Tongue (tissue), 2 donors: Measurements from ENCODE around the gene PHF3. TPM values are rescaled to one million over a fixed set of nuclear protein-coding genes. Genes with fewer than 3 reads are reported as not detected.

Experiments
- small RNA-seq: library from RNA; depleted of rRNA; stranded (forward); fragments of <200 nt; gene quantifications from one replicate; pipeline ENCODE3, GENCODE V24; 2014; ENCODE audit warnings: low replicate concordance
- total RNA-seq: library from RNA; depleted of rRNA; stranded (reverse); fragments of >200 nt; gene quantifications from one replicate; pipeline ENCODE4 v1.2.3, GENCODE V29; 2014

The PHF3 gene
- total RNA-seq, 1 donor from 2014 or later: 90.7 TPM

Small RNA genes lying within 50 kb of the gene (small RNA-seq; reads per million reads assigned to genes)
- not detected for gene AL513043.1

Other genes starting within 250 kb of the PHF3 start
- gene PTP4A1, start 63.3 kb upstream of the PHF3 start, total RNA-seq: 41.2 TPM